Uterus (tissue), 2 donors: ENCODE results near the gene BMP6.

Experiments
- CTCF ChIP-seq, 4 experiments: fragments of 200-600 bp in 2 of 4; fragments of 450-650 bp in 2 of 4; sonication (generic) in 2 of 4; IDR thresholded peaks; one replicate each; pipeline ENCODE4 v1.5.1; 2016 to 2019; ENCODE audit warnings: antibody characterized with exemption in 4 of 4, mild to moderate bottlenecking in 2 of 4, moderate library complexity in 1 of 4
- POLR2A ChIP-seq, 2 donors: fragments of 450-650 bp; IDR thresholded peaks; one replicate each; pipeline ENCODE4 v1.6.1; 2016; ENCODE audit warnings: antibody characterized with exemption in 2 of 2, mild to moderate bottlenecking in 1 of 2, moderate library complexity in 1 of 2

- TF ChIP-seq CTCF (IDR thresholded peaks at IDR 0.05) (no peak), POLR2A (IDR thresholded peaks at IDR 0.05) (no peak)
Measured at GRCh38 chr6:7821426-7821825, 95.5 kb downstream of the BMP6 start.
